HPDE6-E6E7 (cell line): Measurements from ENCODE around the gene LGR6.

ENCODE experiments used
- DNase-seq: peaks from one replicate; pipeline ENCODE4 v3.0.0; 2011; ENCODE audit warnings: missing footprints; ENCODE audit errors: extremely low spot score

The LGR6 gene

GRCh38 chr1:202266061-202266765, 72.6 kb downstream of the LGR6 start:
- no peak for DNase-seq

GRCh38 chr1:202268032-202268431, 74.4 kb downstream of the LGR6 start:
- no peak for DNase-seq

GRCh38 chr1:202268817-202269216, 75.2 kb downstream of the LGR6 start:
- no peak for DNase-seq

- no peak for DNase-seq
Observed at GRCh38 chr1:202270871-202271326, 77.3 kb downstream of the LGR6 start.

GRCh38 chr1:202272103-202272845, 78.7 kb downstream of the LGR6 start:
- no peak for DNase-seq

- no peak for DNase-seq
Observed at GRCh38 chr1:202274611-202275010, 81.0 kb downstream of the LGR6 start.

- DNase-seq, result no peak
Observed at GRCh38 chr1:202275061-202275770, 81.6 kb downstream of the LGR6 start.

GRCh38 chr1:202276081-202276715, 82.6 kb downstream of the LGR6 start:
- DNase-seq, result no peak

GRCh38 chr1:202276920-202277319, 83.3 kb downstream of the LGR6 start:
- DNase-seq, result no peak

- DNase-seq, result no peak
Observed at GRCh38 chr1:202278751-202279150, 85.2 kb downstream of the LGR6 start.

GRCh38 chr1:202279806-202280205, 86.2 kb downstream of the LGR6 start:
- DNase-seq, result no peak

- DNase-seq, result no peak
Observed at GRCh38 chr1:202280595-202280994, 87.0 kb downstream of the LGR6 start.

GRCh38 chr1:202281316-202282024, 87.9 kb downstream of the LGR6 start:
- DNase-seq, result no peak

- DNase-seq, result no peak
Observed at GRCh38 chr1:202282025-202282371, 88.4 kb downstream of the LGR6 start.

- no peak for DNase-seq
Observed at GRCh38 chr1:202282596-202283283, 89.1 kb downstream of the LGR6 start.

GRCh38 chr1:202283379-202283844, 89.8 kb downstream of the LGR6 start:
- DNase-seq, result peak; percentile 75

- DNase-seq, result no peak
Observed at GRCh38 chr1:202283991-202284390, 90.4 kb downstream of the LGR6 start.

- no peak for DNase-seq
Observed at GRCh38 chr1:202285908-202286307, 92.3 kb downstream of the LGR6 start.

GRCh38 chr1:202286622-202287097, 93.1 kb downstream of the LGR6 start:
- no peak for DNase-seq

- DNase-seq, result no peak
Observed at GRCh38 chr1:202287196-202287595, 93.6 kb downstream of the LGR6 start.

GRCh38 chr1:202288177-202288576, 94.6 kb downstream of the LGR6 start:
- DNase-seq, result no peak
